ENCODE measurements around the gene PSMB5.
"Not testable (repeated sequence)": the region's sequence is repeated elsewhere in the genome, so short reads cannot be mapped to it uniquely, and the experiment has no call there.

The PSMB5 gene

DNA sequence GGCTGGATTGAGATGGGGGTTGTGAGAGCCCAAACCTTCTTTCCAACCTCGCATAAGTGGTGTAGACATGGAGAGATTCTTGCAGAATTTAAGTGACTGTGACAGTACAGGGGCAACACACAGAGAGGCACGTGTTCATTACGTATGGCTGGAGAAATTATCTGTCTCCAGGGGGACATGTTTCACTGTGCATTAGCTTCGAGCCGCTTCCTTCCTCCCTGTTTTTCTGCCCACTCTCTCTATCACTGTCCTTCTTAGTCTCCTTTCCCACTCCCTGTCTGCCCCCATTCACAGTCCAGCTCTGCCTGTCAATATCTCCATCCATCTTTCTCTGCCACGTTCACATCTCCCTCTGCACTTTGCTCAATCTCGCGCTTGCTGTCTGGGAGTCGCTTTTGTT is 13.3 kb downstream of the PSMB5 start:
- no peak for DNase-seq (ENCODE audit: extremely low read depth, insufficient read length)
- TF ChIP-seq, protein P1, sequence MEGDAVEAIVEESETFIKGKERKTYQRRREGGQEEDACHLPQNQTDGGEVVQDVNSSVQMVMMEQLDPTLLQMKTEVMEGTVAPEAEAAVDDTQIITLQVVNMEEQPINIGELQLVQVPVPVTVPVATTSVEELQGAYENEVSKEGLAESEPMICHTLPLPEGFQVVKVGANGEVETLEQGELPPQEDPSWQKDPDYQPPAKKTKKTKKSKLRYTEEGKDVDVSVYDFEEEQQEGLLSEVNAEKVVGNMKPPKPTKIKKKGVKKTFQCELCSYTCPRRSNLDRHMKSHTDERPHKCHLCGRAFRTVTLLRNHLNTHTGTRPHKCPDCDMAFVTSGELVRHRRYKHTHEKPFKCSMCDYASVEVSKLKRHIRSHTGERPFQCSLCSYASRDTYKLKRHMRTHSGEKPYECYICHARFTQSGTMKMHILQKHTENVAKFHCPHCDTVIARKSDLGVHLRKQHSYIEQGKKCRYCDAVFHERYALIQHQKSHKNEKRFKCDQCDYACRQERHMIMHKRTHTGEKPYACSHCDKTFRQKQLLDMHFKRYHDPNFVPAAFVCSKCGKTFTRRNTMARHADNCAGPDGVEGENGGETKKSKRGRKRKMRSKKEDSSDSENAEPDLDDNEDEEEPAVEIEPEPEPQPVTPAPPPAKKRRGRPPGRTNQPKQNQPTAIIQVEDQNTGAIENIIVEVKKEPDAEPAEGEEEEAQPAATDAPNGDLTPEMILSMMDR (IDR thresholded peaks at IDR 0.05; ENCODE audit: insufficient read depth, low read length, poor library complexity, severe bottlenecking) = no peak
- peaks cover 10% of the 10 kb centered on the region for H3K36me3 ChIP-seq (ENCODE audit: control insufficient read depth, insufficient read depth, low read length)
- H3K27me3 ChIP-seq (replicated peaks; ENCODE audit: control insufficient read depth, insufficient read depth, low read length) = no peaks in the 10 kb centered on the region
- H3K4me3 ChIP-seq (replicated peaks; ENCODE audit: low read depth, low read length) = no peak overlapping the region

DNA sequence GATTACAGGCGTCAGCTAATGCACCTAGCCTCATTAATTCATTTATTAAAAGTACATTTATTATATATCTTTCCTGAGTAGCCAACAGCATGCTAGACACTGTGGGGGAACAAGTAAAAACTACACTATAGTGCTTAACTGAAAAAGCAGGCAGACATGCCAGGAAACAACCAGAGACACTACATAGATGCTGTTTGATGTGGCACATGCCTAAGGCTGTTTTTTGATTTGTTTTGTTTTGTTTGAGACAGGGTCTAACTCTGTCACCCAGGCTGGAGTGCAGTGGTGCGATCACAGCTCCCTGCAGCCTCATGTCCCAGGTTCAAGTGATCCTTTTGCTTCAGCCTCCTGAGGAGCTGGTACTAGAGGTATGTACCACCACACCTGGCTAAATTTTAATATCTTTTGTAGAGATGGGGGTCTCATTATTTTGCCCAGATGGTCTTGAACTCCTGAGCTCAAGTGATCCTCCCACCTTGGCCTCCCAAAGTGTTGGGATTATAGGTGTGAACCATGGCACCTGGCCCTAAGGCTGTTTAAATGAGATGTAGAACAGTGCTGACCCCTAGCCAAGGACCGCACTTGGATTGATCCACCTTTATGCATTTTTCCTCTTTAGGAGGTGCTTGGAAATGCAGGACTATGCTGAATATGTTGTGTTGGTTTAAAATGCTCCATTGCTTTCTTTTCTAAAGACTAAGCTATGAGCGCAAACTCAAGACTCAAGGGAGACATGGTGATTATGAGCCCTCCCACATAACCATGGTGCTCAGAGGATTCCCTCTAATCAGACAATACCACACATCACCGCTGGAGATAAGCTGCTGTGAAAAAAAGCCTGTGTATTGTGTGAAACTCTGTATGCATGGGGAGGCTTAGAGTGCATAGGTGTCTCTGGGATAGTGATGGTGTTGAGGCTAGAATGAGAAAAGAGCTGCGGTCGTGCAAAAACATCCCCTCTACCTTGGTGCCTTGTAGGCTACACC is 14.3 kb downstream of the PSMB5 start:
- H3K4me3 ChIP-seq (replicated peaks; ENCODE audit: low read depth, low read length) = no peak overlapping the region
- no peak for DNase-seq (ENCODE audit: extremely low read depth, insufficient read length)
- no peaks in the 10 kb centered on the region for H3K27me3 ChIP-seq (replicated peaks; ENCODE audit: control insufficient read depth, insufficient read depth, low read length)
- TF ChIP-seq, protein P1 (IDR thresholded peaks at IDR 0.05; ENCODE audit: insufficient read depth, low read length, poor library complexity, severe bottlenecking) = no peak
- H3K36me3 ChIP-seq (ENCODE audit: control insufficient read depth, insufficient read depth, low read length) = peaks cover 9% of the 10 kb centered on the region

DNA sequence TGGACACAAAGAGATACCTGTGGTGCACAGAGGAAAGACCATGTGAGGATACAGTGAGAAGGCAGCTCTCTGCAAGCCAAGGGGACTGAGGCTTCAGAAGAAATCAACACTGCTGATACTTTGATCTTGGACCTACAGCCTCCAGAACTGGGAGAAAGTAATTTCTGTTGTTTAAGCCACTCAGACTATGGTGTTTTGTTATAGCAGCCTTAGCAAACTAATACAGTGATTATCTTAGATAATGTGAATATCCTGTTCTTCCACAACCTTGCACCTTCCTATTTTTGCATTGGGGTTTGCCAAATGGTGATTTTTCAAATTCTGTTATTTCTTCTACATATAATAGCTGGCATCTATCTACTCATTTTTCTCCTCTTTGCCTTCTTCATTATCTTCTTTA is 16.6 kb downstream of the PSMB5 start:
- TF ChIP-seq, protein P1 (IDR thresholded peaks at IDR 0.05; ENCODE audit: insufficient read depth, low read length, poor library complexity, severe bottlenecking) = no peak

DNA sequence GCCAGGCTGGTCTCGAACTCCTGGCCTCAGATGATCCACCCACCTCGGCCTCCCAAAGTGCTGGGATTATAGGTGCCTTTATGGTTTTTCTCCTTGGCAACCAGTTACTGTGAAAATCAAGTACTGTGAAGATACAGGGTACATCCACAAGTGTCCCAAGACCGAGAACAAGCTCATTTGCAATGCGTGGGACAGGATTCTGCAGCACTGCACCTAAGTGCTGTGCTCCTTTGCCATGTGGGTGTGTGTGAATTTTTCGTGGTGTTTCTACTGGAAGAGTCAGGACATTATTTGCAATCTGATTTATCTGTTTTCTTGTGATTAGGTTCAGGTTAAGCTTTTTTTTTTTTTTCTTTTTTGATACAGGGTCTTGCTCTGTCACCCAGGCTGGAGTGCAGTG is 17.6 kb downstream of the PSMB5 start:
- H3K4me3 ChIP-seq (replicated peaks; ENCODE audit: low read depth, low read length) = no peak overlapping the region
- H3K36me3 ChIP-seq (ENCODE audit: control insufficient read depth, insufficient read depth, low read length) = 0 out of 2 replicates have a peak, but pooled peaks cover 3% of the 10 kb centered on the region
- no peaks in the 10 kb centered on the region for H3K27me3 ChIP-seq (replicated peaks; ENCODE audit: control insufficient read depth, insufficient read depth, low read length)
- DNase-seq (ENCODE audit: extremely low read depth, insufficient read length) = no peak
- TF ChIP-seq, protein P1 (IDR thresholded peaks at IDR 0.05; ENCODE audit: insufficient read depth, low read length, poor library complexity, severe bottlenecking) = no peak

More for the DNA sequence above, 16.6 kb downstream of the PSMB5 start:
- Histone ChIP-seq H3K4me3 (replicated peaks; ENCODE audit: low read depth, low read length) (no peak overlapping the region), H3K27me3 (replicated peaks; ENCODE audit: control insufficient read depth, insufficient read depth, low read length) (no peaks in the 10 kb centered on the region), H3K36me3 (ENCODE audit: control insufficient read depth, insufficient read depth, low read length) (0 out of 2 replicates have a peak, but pooled peaks cover 3% of the 10 kb centered on the region)
- no peak for DNase-seq (ENCODE audit: extremely low read depth, insufficient read length)

DNA sequence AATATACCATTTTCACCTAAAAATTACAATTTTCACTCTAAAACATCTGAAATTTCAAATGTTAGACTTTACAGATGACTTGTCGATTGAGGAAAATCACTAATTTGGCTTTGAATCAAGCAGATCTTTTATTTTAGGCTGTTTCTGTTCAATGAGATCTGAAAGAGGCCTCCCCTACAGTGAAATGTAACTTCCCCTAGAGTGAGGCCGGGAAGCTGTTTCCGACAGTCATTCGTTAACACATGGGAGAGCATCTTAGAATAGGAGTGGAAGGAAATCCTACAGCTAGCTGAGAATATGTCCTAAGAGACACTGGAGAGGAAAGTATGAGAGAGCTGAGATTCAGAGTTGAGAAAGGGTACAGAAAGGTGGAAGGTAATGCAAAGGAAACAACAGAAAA is 19.1 kb downstream of the PSMB5 start:
- TF ChIP-seq, protein P1 (IDR thresholded peaks at IDR 0.05; ENCODE audit: insufficient read depth, low read length, poor library complexity, severe bottlenecking) = no peak
- no peaks in the 10 kb centered on the region for H3K36me3 ChIP-seq (ENCODE audit: control insufficient read depth, insufficient read depth, low read length)
- DNase-seq (ENCODE audit: extremely low read depth, insufficient read length) = no peak
- H3K27me3 ChIP-seq (replicated peaks; ENCODE audit: control insufficient read depth, insufficient read depth, low read length) = no peaks in the 10 kb centered on the region
- H3K4me3 ChIP-seq (replicated peaks; ENCODE audit: low read depth, low read length) = no peak overlapping the region

DNA sequence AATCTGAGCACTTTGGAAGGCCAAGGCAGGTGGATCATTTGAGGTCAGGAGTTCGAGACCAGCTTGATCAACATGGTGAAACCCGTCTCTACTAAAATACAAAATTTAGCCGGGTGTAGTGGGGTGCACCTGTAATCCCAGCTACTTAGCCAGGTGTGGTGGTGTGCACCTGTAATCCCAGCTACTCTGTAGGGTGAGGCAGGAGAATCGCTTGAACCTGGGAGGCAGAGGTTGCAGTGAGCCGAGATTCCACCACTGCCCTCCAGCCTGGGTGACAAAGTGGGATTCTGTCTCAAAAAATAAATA is 21.0 kb downstream of the PSMB5 start:
- H3K36me3 ChIP-seq (ENCODE audit: control insufficient read depth, insufficient read depth, low read length); H3K4me3 ChIP-seq (replicated peaks; ENCODE audit: low read depth, low read length); H3K27me3 ChIP-seq (replicated peaks; ENCODE audit: control insufficient read depth, insufficient read depth, low read length); DNase-seq (ENCODE audit: extremely low read depth, insufficient read length): not testable (repeated sequence)
